GM10248 (cell line): Measurements from ENCODE around the gene IRF2BPL.

Source experiments
- CTCF ChIA-PET: fragments of 300-600 bp; sonication (Branson Sonifier 250); formaldehyde crosslinking; extraction: SDS; loops from one replicate; lab custom pipeline; 2021; ENCODE audit warnings: antibody characterized with exemption; lab: Yijun Ruan, JAX
- POLR2A ChIA-PET: fragments of 350-650 bp; sonication (Branson Sonifier 250); formaldehyde crosslinking; extraction: SDS; loops from one replicate; lab custom pipeline; 2020; ENCODE audit warnings: antibody characterized with exemption; lab: Yijun Ruan, JAX
- DNase-seq: peaks from one replicate; pipeline ENCODE4 v3.0.0; 2012; ENCODE audit errors: extremely low spot score
- TF ChIP-seq, protein P1 (sequence below): IDR thresholded peaks from 2 replicates; pipeline ENCODE4 v1.5.1; 2012; ENCODE audit warnings: mild to moderate bottlenecking, low read depth; ENCODE audit errors: extremely low read depth, missing control alignments, control extremely low read depth

Gene IRF2BPL

DNA sequence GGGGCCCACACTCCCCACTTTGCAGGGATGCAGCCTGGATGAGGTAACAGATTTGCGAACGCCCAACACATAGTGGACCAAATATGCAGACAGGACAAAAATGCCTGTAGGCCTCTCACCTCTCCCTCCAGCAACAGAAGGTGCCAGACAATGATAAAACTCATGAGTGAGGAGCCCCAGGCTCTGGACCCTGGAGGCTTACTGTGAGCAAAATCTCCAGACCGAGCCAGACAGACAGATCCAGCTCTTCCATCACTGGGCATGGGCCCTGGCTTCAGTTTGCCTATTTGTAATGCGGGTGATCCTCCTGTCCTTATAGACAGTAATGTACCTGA lies 42.3 kb downstream of the IRF2BPL start:
- ChIA-PET POLR2A (interaction anchor here (0.8 kb wide), 1 partner anchor 8 kb away, joined by 5 read pairs; no protein-coding TSS in a partner anchor), CTCF (interaction anchor here (1.4 to 2.5 kb wide), 5 partner anchors 9 to 72 kb away, joined by 3 to 8 read pairs (median 5); no protein-coding TSS in a partner anchor)
- TF ChIP-seq, protein P1, sequence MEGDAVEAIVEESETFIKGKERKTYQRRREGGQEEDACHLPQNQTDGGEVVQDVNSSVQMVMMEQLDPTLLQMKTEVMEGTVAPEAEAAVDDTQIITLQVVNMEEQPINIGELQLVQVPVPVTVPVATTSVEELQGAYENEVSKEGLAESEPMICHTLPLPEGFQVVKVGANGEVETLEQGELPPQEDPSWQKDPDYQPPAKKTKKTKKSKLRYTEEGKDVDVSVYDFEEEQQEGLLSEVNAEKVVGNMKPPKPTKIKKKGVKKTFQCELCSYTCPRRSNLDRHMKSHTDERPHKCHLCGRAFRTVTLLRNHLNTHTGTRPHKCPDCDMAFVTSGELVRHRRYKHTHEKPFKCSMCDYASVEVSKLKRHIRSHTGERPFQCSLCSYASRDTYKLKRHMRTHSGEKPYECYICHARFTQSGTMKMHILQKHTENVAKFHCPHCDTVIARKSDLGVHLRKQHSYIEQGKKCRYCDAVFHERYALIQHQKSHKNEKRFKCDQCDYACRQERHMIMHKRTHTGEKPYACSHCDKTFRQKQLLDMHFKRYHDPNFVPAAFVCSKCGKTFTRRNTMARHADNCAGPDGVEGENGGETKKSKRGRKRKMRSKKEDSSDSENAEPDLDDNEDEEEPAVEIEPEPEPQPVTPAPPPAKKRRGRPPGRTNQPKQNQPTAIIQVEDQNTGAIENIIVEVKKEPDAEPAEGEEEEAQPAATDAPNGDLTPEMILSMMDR: no peak

GRCh38 chr14:76985540-76986230 lies 42.8 kb downstream of the IRF2BPL start:
- CTCF ChIA-PET: interaction anchor here (0.9 to 2.5 kb wide), 7 partner anchors 9 to 82 kb away, joined by 3 to 8 read pairs (median 4); no protein-coding TSS in a partner anchor
- POLR2A ChIA-PET: interaction anchor here (0.8 kb wide), 1 partner anchor 8 kb away, joined by 5 read pairs; no protein-coding TSS in a partner anchor
- TF ChIP-seq, protein P1: no peak

More for the DNA sequence above, 42.3 kb downstream of the IRF2BPL start:
- DNase-seq: no peak

GRCh38 chr14:76984787-76985375 lies 43.6 kb downstream of the IRF2BPL start:
- ChIA-PET CTCF (interaction anchor here (0.6 to 1.8 kb wide), 7 partner anchors 8 to 82 kb away, joined by 3 to 6 read pairs (median 3); no protein-coding TSS in a partner anchor), POLR2A (interaction anchor here (0.6 kb wide), 1 partner anchor 24 kb away, joined by 3 read pairs; no protein-coding TSS in a partner anchor)
- DNase-seq: no peak
- TF ChIP-seq, protein P1: no peak

More at GRCh38 chr14:76985540-76986230, 42.8 kb downstream of the IRF2BPL start:
- DNase-seq: no peak

GRCh38 chr14:76984297-76984696 lies 44.2 kb downstream of the IRF2BPL start:
- ChIA-PET POLR2A (interaction anchor here (0.7 kb wide), 1 partner anchor 64 kb away, joined by 3 read pairs; no protein-coding TSS in a partner anchor), CTCF (interaction anchor here (0.6 to 1.5 kb wide), 4 partner anchors 10 to 39 kb away, joined by 3 to 4 read pairs (median 4); no protein-coding TSS in a partner anchor)

GRCh38 chr14:76981670-76982069 lies 46.8 kb downstream of the IRF2BPL start:
- ChIA-PET POLR2A (no interaction called here), CTCF (interaction anchor here (1.0 to 1.8 kb wide), 4 partner anchors 13 to 69 kb away, joined by 3 to 5 read pairs (median 3); no protein-coding TSS in a partner anchor)
- DNase-seq: no peak
- TF ChIP-seq, protein P1: no peak

More at GRCh38 chr14:76984297-76984696, 44.2 kb downstream of the IRF2BPL start:
- TF ChIP-seq, protein P1: no peak
- no peak for DNase-seq
